ENCODE data around the gene BRCC3.
A peak's percentile ranks its signal among the peaks of the same experiment; 100 is the strongest.

Gene BRCC3

GRCh38 chrX:155070975-155071693, at the start of gene BRCC3, which contains the start of the genes CMC4 and MTCP1:
Gene BRCC3 (plus strand): TSS chrX:155071508. CDS start chrX:155071528, 20 bp downstream.
Gene CMC4 (minus strand): TSS chrX:155071136. CDS start chrX:155064023, 7,113 bp downstream.
Gene MTCP1 (minus strand): TSS chrX:155071136. CDS start chrX:155066010, 5,126 bp downstream.
- DNase-seq (ENCODE audit: low read depth in 2 of 2) = peak; percentile 45 to 46

DNA sequence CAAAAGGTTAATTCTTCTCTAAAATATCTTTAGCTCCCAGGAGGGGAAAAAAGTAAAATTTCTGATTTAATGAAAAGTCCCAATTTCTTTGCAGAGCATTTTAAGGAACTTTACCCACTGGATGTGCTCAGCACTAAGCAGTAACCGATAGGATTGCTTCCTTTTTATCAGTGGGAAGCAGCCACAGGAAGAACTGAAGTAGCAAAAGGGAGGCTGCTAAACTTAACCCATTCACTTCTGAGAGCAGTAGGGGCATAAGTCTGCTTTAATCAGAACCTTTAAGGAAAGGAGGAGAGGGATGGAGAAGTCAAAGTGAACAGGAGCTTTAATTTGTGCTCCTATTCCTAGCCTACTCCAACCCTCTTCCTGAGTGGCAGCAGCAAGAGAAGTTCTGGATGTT, 48.7 kb upstream of the BRCC3 start, which contains the start of gene F8:
Gene F8, minus strand, starts transcription at position 139 of the 400 bp plus-strand sequence. CDS start 171 bp downstream, outside the sequence.
- no peak for DNase-seq (ENCODE audit: low read depth in 2 of 2)

DNA sequence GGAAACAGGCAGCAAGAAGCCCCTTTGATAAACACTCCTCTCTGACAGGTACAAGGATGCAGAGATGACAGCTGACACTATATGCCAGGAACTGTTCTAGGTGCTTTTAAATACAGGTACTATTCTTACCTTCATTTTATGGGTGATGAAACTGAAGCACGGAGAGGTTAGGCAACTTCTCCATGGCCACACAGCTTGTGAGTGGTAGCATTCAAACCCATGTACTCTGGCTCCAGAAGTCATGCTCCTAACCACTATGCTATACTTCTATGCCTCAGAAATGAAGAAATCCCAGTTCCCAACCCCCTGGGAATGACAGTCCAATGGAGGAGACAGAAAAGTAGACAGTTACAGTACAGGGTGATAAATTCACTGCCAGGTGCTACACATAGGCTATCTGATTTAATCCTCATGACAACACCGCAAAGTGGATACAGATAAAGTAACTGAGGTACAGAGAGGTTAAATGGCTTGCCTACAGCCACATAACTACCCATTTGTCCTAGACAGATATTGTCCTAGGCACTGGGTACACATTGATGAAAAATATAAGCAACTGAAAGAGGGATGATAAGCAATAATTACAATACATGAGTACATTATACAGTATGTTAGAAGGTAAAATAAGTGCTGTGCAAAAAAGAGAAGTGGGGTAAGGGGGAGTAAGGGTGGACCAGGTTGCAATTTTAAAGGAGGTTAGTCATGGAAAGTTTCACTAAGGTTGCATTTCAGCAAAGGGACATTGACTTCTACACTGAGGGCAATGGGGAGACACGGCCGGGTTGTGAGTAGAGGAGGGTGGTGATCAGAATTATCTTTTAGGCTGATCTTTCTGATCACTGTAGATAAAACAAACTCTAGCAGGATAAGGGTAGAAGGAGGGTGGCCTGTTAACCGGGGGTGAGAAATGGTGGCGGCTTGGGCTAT, 47.1 kb upstream of the BRCC3 start:
- DNase-seq (ENCODE audit: low read depth in 2 of 2) = no peak

- no peak for DNase-seq (ENCODE audit: low read depth in 2 of 2)
Observed at GRCh38 chrX:155026420-155026726, 44.9 kb upstream of the BRCC3 start.

- peak; percentile 80 to 82 for DNase-seq (ENCODE audit: low read depth in 2 of 2)
Observed at GRCh38 chrX:155026727-155027508, 44.4 kb upstream of the BRCC3 start, which contains the start of gene FUNDC2. Gene FUNDC2 (plus strand): TSS chrX:155026844. CDS start chrX:155026939, 95 bp downstream.

GRCh38 chrX:155027509-155028066, 43.7 kb upstream of the BRCC3 start:
- peak; percentile 26 to 42 for DNase-seq (ENCODE audit: low read depth in 2 of 2)

GRCh38 chrX:155028129-155028528, 43.2 kb upstream of the BRCC3 start:
- no peak for DNase-seq (ENCODE audit: low read depth in 2 of 2)

DNA sequence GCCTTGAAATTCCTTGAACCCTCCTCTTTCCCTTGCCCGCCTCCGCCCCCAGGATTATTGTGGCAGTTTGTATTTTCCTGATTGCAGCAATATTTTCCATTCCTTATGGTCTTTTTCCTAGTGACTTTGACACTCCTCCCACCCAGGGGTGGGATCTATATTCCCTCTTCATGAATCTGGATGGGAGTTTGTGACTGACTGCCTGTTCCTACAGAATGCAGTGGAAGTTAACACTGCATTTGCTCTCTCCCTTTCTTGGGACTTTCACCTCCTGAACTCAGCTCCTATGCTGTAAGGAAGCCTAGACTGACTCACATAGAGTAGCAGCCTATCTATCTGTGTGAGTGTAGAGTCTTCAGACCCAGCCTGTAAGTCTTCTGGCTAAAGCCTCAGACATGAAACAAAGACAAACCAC, 42.4 kb upstream of the BRCC3 start:
- DNase-seq (ENCODE audit: low read depth in 2 of 2) = no peak

DNA sequence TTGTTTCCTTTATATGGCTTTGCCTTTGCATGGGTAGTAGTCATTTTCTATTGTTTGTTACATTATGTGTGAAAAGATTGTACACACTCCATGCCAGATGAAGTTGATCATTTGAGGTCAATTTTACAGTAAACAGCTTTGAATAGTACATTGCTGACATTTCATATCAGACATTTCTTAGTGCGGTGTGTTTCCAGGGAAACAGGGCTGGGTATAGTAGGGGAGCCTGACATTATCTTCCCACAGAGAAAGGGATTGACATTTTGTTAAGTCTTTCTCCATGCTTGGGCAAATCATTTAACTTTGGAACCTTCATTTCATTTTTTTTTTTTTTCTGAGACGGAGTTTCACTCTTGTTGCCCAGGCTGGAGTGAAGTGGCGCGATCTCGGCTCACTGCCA, 39.7 kb upstream of the BRCC3 start:
- no peak for DNase-seq (ENCODE audit: low read depth in 2 of 2)

DNA sequence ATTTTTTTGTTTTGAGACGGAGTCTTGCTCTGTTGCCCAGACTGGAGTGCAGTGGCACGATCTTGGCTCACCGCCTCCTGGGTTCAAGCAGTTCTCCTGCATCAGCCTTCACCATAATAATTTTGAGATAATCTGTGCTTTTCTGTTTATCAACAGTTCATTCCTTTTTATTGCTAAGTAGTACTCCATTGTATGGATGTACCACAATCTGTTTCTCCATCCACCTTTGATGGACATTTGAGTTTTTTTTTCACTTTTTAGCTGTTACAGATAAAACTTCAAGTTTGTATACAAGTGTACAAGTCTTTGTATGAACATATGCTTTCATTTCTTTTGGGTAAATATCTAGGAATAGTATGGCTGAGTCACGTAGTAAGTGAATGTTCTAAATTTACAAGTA, 35.6 kb upstream of the BRCC3 start:
- no peak for DNase-seq (ENCODE audit: low read depth in 2 of 2)

GRCh38 chrX:155046129-155046810, 25.0 kb upstream of the BRCC3 start:
- DNase-seq (ENCODE audit: low read depth in 2 of 2) = no peak

DNA sequence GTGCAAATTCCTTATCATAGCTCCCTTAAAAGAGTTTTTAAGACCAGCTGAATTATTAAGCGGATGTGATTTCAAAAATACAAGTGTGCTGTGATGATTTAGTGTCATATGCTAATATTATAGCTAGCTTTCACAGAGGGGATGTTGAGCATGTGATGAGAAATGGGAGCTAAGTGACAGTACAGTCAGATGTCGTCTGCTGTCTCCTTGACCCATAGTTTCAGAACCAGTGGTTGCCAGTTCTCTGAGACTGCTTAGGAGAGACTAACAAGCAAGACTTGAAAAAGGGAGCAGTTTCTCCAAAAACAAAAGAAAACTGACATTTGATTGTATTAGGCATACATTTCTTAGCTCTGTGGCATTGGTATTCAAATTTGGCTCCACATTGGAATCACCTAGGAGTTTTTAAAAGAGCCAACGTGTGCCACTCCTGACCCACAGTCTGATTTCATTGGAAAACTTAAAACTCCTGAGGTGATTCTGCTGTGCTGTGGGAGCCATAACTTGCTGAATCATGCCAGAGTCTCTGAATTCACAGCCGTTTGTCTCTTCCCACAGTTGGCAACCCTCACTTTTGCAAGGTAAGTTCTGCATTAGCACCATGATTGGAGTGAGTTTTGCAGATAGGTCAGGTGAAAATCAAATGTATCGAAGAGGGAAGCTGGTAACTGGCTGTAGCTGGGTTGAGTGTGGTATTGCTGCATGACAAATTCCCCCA, 24.3 kb upstream of the BRCC3 start:
- DNase-seq (ENCODE audit: low read depth in 2 of 2) = no peak

DNA sequence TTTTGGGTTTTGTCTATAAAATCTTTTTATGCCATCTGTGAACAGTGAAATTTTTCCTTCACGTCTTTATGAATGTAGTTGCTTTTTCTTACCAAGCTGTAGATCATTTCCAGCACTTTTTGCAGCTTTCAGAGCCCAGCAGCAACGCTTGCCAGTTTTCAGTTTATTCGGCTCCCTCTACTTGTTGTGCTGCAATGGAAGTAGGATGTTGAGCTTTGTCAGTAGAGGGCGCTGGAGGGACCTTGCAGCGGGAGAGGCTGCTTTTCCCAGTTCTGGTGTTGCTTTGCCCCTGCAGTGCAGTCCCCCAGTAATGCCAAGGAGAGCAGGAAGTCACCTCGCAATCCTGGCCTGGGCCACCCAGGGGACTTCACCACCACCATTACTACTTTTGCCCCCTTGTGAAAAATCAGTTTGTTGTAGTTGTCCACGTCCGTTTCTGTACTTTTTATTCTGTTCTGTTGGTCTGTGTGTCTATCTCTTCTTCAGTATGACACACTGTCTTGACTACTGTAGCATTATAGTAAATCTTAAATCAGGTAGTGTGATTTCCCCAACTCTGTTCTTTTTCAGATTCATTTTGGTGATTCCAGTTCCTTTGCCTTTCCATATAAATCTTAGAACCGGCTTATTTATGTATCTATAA, 22.2 kb upstream of the BRCC3 start:
- no peak for DNase-seq (ENCODE audit: low read depth in 2 of 2)

DNA sequence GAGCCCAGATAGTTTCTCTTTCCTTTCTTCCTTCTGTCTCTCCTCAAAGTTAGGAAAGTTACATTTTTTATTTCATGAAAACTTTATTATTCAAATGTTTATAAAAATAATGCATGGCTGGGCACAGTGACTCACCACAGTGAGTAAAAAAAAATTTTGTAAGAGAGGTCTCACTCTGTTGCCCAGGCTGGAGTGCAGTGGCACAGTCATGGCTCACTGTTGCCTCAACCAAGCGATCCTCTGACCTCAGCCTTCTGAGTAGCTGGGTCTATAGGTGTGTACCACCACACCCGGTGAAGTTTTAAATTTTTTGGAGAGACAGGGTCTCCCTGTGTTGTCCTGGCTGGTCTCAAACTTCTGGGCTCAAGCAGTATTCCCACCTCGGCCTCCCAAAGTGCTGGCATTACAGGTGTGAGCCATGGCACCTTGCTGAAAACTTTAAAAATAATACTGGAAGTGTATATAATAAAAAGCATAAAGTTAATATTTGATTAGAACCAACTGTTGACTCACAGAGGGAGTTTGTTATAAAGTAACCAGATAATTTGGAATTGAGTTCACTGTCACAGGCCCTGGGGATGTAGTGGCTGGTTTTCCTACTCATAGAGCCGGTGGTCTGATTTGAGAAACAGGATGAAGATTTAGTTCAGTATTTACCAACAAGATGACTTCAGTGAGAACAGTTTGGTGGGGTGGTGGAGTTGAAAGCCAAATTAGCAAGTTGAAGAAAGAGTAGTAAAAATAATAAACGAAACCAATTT, 18.4 kb upstream of the BRCC3 start:
- DNase-seq (ENCODE audit: low read depth in 2 of 2) = no peak

GRCh38 chrX:155053656-155054055, 17.7 kb upstream of the BRCC3 start:
- DNase-seq (ENCODE audit: low read depth in 2 of 2) = no peak

- DNase-seq (ENCODE audit: low read depth in 2 of 2) = no peak
Observed at GRCh38 chrX:155054255-155054654, 17.1 kb upstream of the BRCC3 start.

GRCh38 chrX:155055494-155055893, 15.8 kb upstream of the BRCC3 start:
- no peak for DNase-seq (ENCODE audit: low read depth in 2 of 2)

- DNase-seq (ENCODE audit: low read depth in 2 of 2) = no peak
Observed at GRCh38 chrX:155056471-155056870, 14.8 kb upstream of the BRCC3 start.
